HL-60/S4 treated with retinoic acid at 250 ng/mL for 4 days and 3 days (cell line): ENCODE measurements around the gene DLG2.

Experiments used
- in situ Hi-C: fragments of 300-500 bp; cut with MboI; formaldehyde crosslinking; loops from 2 replicates; pipeline ENCODE4 v1.7.0; 2022; ENCODE audit warnings: low sequenced_read_pairs

The DLG2 gene

DNA sequence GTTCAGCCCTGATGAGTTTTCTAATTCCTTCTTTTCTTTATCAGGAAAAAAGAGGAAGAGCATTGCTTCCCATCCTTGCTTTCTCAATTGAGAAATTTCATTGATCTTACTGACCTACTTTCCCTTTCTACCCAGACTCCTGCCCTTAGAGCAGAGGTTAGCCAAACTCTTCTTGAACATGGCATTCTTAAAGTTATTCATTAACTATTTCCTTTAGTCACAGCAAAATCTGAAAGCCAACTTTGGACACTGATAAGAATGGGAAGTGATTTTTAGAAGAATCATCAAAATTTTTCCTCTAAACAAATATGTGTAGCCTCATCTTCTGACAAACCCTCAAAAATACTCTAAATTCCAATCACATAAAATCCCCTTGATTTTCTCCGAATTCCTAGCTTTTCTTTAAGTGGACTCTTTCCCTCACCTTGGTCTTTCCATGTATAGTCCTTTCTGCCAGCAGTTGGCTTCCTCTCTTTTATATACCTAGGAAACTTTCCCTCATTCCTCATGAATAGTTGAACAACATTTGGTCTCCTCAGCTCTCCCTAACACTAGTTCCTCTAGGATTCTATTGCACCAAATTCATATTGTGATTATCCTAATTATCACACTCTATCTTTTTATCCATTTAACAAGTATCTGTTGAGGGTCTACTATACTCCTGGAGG, 1774.2 kb downstream of the DLG2 start:
- in situ Hi-C loops: no loop called here

GRCh38 chr11:83852012-83852411, 1775.1 kb downstream of the DLG2 start:
- in situ Hi-C loops: no loop called here

- in situ Hi-C loops: no loop called here
Measured at GRCh38 chr11:83847467-83848034, 1779.6 kb downstream of the DLG2 start.

GRCh38 chr11:83845797-83846196, 1781.3 kb downstream of the DLG2 start:
- in situ Hi-C loops: no loop called here

GRCh38 chr11:83840326-83840725, 1786.8 kb downstream of the DLG2 start:
- in situ Hi-C loops: no loop called here

DNA sequence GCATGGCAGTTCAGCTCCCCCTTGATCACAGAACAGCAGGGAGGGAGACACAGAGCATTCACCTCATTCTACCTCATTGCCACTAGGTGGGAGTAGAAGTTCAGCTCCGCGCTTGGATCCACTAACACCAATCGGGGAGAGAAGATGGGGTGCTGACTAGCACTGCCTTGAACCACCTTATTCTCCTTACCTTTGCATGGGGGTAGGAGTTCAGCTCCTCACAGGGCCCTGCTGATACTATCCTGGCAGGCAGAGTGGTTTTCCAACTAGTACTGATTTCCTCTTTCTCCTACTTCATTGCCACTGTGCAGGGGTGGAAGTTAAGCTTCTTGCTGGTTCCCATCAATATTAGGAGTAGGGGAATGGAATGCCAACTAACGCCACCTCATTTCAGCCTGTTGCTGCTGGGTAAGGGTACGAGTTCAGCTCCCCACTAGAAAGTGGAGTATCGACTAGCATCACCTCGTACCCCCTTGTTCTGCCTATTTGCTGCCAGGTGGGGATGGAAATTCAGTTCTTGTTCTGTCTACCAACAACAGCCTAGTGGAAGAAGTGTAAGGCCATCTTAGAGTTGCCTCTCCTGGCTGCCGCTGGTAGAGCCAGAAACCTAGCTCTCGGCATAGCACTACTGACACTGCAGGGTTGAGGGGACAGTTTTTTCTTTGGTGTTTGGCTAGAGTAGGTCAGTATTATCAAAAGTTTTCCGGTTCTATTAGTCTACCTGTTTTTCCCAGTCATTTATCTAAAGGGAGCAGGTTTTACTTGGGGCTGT, 1790.1 kb downstream of the DLG2 start:
- in situ Hi-C loops: no loop called here

DNA sequence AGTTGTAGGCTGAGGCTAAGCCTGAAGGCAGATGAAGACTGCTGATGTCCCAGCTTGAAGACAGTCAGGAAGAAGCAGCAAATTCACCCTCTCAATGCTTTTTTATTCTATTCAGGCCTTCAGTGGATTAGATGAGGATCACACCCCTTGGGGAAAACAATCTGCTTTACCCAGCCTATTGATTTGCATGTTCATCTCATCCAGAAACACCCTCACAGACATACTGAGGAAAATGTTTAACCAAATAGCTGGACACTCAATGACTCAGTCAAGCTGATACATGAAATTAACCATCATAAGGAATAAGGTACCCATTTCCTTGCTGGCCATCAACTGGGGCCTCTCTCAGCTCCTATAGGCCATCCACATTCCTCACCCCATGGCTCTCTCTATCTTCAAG, 1791.1 kb downstream of the DLG2 start:
- in situ Hi-C loops: no loop called here

GRCh38 chr11:83835423-83835822, 1791.7 kb downstream of the DLG2 start:
- in situ Hi-C loops: no loop called here

DNA sequence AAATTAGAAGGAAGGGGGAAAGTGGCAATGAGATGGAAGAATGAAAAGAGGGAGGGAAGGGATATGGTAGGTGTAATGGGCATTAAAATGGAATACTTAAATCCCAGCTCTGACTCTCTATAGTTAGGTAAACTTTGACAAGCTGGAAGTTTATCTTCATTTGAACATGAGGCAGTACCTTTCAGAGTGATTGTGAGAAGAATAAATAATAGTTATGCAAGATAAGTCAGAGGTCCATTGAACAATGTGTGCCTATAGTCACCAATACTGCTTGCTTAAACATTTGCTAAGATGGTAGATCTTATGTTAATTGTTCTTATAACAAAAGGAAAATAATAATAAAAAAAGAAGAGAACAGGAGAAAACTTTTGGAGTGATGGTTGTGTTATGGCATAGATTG, 1795.2 kb downstream of the DLG2 start:
- in situ Hi-C loops: no loop called here

DNA sequence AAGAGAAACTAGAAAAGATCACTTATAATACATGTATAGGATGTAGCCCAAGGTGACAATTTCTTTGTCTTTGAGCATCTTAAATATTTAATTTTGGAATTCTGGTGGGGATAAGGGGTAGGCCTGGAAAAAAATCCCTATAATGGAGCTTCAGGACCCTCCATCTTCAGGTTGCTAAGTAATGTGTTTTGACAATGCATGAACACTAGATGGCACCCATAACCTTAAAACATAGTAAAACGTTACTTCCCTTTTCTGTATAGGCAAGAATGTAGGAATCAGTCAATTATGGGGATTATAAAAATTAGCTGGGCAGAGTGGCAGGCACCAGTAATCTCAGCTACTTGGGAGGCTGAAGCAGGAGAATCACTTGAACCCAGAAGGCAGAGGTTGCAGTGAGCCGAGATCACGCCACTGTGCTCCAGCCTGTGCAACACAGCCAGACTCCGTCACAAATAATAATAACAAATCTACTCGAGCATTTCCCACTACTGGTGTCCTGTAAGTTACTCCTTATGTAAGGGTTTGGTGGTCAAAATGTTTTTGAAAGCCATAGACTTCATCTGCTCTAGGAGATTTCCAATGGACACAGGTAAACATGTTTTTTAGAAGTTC, 1799.1 kb downstream of the DLG2 start:
- in situ Hi-C loops: no loop called here

GRCh38 chr11:83827520-83827919, 1799.6 kb downstream of the DLG2 start:
- in situ Hi-C loops: no loop called here

DNA sequence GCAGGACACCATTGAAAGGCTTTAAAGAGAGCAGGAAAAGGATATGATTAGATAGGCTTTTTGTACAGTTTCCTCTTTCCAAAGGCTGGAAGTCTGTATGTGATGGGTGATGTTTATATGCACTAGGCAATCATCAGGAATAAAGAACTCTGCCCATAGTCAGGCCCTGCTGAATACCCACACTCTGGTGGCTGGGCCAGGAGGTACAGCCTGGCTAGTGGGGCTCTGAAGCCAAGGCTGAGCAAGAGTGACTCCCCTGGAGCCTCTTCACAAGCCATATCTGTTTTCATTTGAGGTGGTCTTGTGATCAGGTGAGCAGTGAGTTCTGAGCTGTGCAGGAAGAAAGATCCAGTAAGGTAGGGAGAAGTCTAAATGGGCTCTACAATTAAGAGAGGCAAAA, 1801.1 kb downstream of the DLG2 start:
- in situ Hi-C loops: no loop called here

GRCh38 chr11:83823461-83824025, 1803.6 kb downstream of the DLG2 start:
- in situ Hi-C loops: no loop called here

DNA sequence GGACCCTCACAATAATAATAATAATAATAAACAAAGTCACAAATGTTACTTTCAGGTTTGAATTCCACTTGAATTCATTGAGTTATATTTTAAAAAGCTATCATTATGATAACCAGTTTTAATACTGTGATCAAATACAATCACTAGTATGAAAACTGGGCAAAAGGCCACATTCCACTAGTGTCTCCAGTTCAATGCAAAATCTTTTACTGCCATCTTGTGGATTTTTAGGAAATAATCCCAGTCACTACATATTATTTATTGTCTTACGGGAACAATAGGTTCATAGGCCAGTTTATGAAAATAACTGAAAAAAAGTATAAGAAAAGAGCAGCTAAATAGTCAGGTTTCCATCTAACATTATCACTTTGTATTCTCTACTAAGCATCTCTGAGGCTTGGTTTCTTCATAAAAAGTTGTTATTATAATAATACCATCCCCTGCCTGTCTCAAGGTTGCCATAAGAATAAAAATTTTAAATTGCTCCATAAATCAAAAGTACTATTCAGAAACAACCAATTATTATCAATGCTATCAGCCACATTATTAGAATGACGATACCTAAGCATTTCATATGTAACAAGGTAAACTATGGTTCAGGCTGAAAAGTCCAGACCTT, 1807.1 kb downstream of the DLG2 start:
- in situ Hi-C loops: no loop called here

- in situ Hi-C loops: no loop called here
Measured at GRCh38 chr11:83818349-83818748, 1808.8 kb downstream of the DLG2 start.

- in situ Hi-C loops: no loop called here
Measured at GRCh38 chr11:83816572-83817187, 1810.5 kb downstream of the DLG2 start.

GRCh38 chr11:83815736-83816135, 1811.4 kb downstream of the DLG2 start:
- in situ Hi-C loops: no loop called here

DNA sequence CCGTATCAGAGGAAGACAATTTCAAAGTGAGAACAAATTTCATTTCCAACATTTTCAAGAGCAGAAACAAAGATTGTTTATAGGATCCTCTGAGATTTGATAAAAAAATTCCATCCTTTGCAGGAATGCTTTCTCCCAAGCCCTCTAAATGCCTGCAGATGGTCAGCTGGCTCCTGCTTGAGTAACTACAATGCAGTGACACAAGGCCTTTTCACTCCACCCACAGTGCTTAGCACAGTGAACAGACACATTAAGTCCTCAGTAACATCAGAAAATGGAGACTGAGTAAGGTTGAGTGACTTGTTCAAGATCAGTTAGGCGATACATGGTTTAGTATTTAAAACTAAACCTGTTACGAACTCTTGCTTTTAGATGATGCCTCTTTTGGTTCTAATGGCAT, 1813.8 kb downstream of the DLG2 start:
- in situ Hi-C loops: no loop called here

- in situ Hi-C loops: no loop called here
Measured at GRCh38 chr11:83809274-83809673, 1817.9 kb downstream of the DLG2 start.

DNA sequence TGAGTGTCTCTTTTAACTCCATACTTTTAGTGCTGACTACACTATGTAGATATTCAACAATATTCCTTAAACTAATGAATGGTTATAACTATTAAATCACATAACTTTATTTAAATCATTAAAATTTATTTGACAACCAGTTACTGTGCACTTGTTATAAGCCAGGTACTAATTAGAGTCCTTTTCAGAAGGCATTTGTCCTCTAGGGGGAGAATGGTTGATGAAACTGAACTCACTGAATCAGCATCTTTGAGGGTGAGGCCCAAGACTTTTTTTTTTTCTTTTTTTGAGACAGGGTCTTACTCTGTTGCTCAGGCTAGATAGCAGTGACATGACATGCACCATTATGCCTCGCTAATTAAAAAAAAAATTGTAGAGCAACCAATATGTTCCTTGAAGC, 1825.3 kb downstream of the DLG2 start:
- in situ Hi-C loops: no loop called here

DNA sequence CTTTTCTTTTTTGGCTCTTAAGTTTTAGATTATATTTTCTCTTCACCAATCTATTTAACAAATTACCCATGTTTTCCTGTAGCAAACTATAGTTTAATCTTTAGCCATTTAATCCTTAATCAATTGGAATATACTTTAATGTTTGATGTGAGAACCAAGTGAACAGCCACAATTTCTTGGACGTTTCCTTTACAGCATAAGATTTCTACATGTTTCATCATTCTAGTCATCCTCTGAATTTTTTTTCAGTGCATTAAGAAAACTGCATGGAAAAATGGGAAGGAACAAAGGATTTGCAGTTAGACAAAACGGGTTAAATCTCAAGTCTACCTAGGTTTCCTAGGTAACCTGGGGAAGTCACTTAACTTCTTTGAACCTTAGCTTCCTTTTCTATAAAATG, 1833.8 kb downstream of the DLG2 start:
- in situ Hi-C loops: no loop called here
